GM13976 (cell line): Measurements from ENCODE around the gene NDUFA9.
A peak's percentile ranks its signal among the peaks of the same experiment; 100 is the strongest.

Experiments used
- DNase-seq: peaks from one replicate; pipeline ENCODE4 v3.0.0; 2012; ENCODE audit warnings: low spot score
- CTCF ChIP-seq: IDR thresholded peaks from 2 replicates; pipeline ENCODE4 v1.5.1; 2012; ENCODE audit warnings: borderline replicate concordance, mild to moderate bottlenecking; ENCODE audit not compliant: insufficient read depth; ENCODE audit errors: extremely low read depth, missing control alignments, control extremely low read depth
- in situ Hi-C: fragments of 300-500 bp; cut with MboI; formaldehyde crosslinking; loops from one replicate; pipeline ENCODE4 v1.12.0; 2022; ENCODE audit warnings: low sequenced_read_pairs, mixed read lengths, inconsistent platforms; ENCODE audit not compliant: unreplicated experiment

NDUFA9 gene

GRCh38 chr12:4610481-4610880, 38.4 kb upstream of the NDUFA9 start:
- in situ Hi-C loops = no loop called here
- no peak for TF ChIP-seq CTCF
- DNase-seq = no peak

- no peak for TF ChIP-seq CTCF
- in situ Hi-C loops = no loop called here
- no peak for DNase-seq
Measured at GRCh38 chr12:4615667-4616066, 33.2 kb upstream of the NDUFA9 start.

GRCh38 chr12:4621511-4621910, 27.4 kb upstream of the NDUFA9 start:
- no peak for DNase-seq
- in situ Hi-C loops = no loop called here
- no peak for TF ChIP-seq CTCF

- in situ Hi-C loops = no loop called here
- DNase-seq = no peak
Measured at GRCh38 chr12:4626543-4626942, 22.4 kb upstream of the NDUFA9 start.

GRCh38 chr12:4628406-4628805, 20.5 kb upstream of the NDUFA9 start:
- in situ Hi-C loops = no loop called here
- DNase-seq = no peak
- no peak for TF ChIP-seq CTCF

More at GRCh38 chr12:4626543-4626942, 22.4 kb upstream of the NDUFA9 start:
- TF ChIP-seq CTCF = no peak

GRCh38 chr12:4630262-4630661, 18.7 kb upstream of the NDUFA9 start:
- no peak for TF ChIP-seq CTCF
- no peak for DNase-seq
- in situ Hi-C loops = no loop called here

- in situ Hi-C loops = no loop called here
- no peak for TF ChIP-seq CTCF
- DNase-seq = peak; percentile 43
Measured at GRCh38 chr12:4643747-4644146, 5.2 kb upstream of the NDUFA9 start.
